NCI-H2171 (cell line): ENCODE measurements around the gene POLDIP3.
"Not testable (repeated sequence)": the region's sequence is repeated elsewhere in the genome, so short reads cannot be mapped to it uniquely, and the experiment has no call there.

Experiments
- DNase-seq: peaks from one replicate; lab custom pipeline; 2025; lab: John Stamatoyannopoulos, UW

POLDIP3 gene

GRCh38 chr22:42617155-42617983 lies 2.7 kb upstream of the POLDIP3 start:
- no peak for DNase-seq

GRCh38 chr22:42615860-42616175 lies 1.1 kb upstream of the POLDIP3 start:
- DNase-seq: not testable (repeated sequence)

GRCh38 chr22:42615092-42615859 lies 593 bp upstream of the POLDIP3 start:
- peak; percentile 96 for DNase-seq

DNA sequence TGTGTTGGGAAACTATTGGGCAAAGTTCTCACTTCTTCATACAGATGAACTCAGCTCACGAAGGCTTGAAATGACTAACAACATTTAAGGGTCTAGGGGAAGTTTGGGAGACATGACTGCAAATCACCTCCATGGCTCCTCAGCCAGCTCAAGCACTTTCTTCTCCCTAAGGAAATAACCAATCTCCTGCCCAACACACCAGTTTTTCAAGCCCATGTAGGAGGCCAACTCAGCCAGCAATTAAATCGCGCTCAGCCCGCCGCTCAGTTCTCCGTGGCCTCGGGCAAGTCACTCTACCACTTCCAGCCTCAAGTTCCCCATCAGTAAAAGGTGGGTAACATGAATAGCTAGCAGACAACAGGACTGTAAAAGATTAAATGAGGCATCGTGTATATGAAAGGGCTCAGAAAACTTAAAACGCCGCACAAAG lies 796 bp downstream of the POLDIP3 start:
- DNase-seq: no peak

GRCh38 chr22:42612336-42612735 lies 2.3 kb downstream of the POLDIP3 start:
- DNase-seq: no peak

DNA sequence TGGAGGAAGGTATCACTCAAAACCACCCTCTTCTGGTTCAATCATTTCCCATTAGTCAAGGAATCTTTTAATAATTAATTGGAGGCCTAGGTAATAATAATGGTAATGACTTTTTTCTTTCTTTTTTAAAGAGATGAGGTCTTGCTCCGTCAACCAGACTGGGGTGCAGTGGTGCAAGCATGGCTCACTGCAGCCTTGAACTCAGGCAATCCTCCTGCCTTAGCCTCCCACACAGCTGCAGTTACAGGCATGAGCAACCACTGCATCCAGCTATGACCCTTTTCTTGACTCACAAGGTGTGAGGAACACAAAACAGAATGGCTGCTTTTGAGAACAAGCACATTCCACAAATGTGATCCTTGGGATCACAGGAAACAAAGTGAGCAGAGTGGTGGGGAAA lies 3.6 kb downstream of the POLDIP3 start:
- no peak for DNase-seq

DNA sequence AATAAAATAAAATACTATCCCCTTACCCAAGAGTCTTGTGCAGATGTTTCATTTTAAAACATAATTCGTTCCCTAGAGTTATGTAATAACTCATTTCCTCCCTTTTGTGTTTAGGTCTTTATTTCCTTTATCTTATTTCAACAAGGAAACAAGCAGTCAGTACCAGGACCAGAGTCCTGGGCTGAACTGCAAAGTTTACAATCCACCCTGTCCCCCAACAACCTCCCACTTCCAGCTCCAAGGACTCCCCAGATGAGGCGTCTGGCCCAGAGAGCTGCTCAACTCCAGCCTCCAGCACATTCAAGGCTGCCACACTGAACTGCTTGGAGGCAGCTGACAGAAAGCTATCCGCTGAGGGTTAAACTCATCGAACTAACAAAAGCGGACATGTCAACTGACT lies 4.5 kb downstream of the POLDIP3 start:
- DNase-seq: no peak

DNA sequence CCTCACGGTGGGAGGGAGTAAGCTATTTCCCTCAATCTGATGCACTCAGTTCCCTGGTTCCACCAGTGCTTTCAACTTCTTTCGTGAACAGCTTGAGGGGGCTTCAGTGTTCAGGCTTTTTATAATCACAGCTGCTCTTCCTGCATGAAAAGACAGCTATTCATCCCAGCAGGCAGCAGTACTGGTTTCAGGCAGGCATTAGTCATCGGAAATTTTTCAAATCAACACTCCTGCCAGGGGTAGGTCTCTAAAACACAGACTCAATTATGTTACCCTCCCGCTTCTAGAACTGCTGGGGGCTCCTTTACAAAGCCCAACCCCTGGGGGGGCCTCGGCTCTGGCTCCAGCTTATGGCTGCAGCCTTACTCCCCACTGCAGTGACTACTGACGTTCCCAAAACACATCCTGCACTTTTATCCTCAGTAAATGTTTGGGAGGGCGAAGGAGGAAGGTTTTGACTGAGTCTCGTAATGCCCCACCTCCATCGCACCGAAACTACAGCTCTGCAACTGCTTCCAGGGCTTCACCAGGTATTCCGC lies 5.8 kb downstream of the POLDIP3 start:
- DNase-seq: no peak

GRCh38 chr22:42608136-42608822 lies 6.4 kb downstream of the POLDIP3 start:
- no peak for DNase-seq

DNA sequence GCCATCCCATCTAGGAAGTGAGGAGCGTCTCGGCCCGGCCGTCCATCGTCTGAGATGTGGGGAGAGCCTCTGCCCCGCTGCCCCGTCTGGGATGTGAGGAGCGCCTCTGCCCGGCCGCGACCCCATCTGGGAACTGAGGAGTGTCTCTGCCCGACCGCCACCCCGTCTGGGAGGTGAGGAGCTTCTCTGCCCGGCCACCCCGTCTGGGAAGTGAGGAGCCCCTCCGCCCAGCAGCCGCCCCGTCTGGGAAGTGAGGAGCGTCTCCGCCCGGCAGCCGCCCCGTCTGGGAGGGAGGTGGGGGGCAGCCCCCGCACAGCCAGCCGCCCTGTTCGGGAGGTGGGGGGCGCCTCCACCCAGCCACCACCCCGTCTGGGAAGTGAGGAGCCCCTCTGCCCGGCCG lies 7.0 kb downstream of the POLDIP3 start:
- not testable (repeated sequence) for DNase-seq

DNA sequence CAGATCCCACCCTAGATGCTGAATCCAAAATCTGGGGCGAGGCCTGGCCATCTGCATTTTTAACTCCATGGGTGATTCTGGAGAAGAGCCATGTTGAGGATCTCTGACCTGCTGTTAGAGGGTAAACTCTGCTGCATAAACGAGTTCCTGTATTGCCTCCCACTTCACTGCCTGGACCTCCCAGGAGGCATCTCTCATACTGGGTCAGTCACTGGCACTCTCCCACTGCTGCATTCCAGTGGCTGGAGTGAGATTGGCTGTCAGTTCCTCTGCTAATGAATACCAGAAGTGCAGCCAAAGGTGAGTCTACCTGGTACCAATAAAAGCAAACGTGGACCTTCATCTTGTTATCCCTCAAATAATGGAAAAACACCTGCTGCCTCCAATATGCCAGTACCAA lies 10.3 kb downstream of the POLDIP3 start:
- DNase-seq: no peak

- DNase-seq: no peak
Observed at GRCh38 chr22:42603427-42603826, 11.3 kb downstream of the POLDIP3 start.

DNA sequence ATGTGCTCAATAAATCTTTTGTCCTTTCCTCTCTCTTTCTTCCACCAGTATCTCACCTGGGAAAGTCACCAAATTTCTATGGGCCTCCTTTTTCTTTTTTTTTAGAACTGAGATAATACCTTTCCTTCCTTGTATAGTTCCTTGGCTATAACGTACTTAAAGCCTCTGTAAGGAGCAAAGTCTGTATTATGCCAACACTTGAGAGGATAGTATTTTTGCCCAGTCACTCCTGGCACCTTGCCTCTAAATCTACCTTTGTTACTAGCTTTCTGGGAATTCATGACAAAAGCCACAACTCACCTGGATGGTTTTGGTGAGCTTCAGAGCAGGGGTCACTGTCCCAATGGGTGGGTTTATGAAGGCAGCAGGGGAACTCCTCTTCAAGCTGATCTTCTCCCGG lies 12.2 kb downstream of the POLDIP3 start:
- DNase-seq: no peak

DNA sequence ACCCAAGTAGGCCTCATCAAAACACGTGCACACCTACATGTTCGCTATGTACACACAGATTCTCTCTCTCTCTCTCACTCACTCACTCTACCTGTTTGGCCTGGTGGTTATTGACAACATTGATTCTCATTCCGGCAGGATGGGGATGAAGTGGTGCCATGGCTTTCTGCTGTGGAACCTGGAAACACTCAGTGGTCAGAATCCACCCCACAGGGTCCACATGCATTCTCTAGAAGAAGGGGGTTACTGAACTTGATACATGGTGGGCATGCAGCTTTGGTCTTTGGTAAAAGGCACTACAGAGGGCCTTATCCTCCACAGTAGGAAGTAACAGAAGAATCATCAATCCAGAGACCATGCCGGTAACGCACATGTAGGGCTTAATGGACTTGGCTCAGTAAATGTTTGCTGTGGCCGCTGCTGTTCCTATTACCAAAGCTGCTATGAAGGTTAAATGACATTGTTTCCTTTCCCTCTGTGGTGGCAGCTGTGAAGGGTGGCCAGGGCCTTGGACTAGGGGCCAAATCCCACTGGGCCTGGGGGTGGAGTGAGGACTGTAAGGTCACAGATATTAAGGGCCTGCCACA lies 12.7 kb downstream of the POLDIP3 start:
- no peak for DNase-seq

DNA sequence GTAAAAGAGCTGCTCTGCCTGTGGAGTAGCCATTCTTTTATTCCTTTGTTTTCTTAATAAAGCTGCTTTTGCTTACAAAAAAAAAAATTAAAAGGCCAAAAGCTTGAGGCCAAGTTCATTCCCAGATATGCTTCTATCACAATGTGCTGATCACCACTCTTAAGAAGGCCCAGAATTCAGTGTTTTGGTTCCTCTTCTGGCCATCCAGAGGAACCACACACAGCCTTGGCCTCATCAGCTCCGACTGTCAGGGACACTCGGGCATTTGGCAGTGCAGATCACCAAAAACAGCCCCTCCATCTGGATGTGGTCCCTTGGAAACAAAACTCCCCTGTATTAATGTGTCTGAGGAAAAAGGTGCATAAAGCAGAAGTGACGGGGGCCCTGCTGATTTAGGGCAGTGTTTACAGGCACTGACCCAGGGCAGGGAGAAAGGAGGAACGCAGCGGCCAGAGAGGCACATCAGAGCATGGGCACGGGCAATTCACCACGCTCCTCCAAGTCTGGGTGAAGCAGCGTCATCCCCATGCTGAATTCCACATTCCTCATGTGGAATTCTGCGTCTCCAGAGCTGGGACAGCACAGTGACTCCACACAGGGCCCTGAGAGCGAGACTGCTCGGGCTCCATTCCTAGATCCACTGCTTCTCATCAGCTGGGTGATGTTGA lies 17.7 kb downstream of the POLDIP3 start:
- no peak for DNase-seq

DNA sequence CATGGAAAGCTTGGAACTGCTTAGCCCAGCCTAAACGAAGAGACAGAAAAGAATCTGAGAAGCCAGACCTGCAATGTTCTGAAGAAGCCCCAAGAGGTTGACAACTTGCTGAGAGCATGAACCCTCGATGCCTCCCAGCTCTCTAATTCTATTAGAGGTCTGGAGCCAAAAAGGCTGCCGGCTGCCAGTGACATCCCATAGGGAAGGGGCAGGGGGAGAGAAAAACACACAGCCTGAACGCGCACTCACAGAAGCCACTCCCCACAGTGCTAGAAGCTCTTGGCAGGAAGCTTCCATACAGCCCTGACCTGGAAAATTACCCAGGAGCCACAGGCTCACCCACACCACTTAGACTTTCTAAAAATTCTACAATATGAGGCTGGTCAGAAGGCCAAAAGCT lies 18.3 kb downstream of the POLDIP3 start:
- no peak for DNase-seq

DNA sequence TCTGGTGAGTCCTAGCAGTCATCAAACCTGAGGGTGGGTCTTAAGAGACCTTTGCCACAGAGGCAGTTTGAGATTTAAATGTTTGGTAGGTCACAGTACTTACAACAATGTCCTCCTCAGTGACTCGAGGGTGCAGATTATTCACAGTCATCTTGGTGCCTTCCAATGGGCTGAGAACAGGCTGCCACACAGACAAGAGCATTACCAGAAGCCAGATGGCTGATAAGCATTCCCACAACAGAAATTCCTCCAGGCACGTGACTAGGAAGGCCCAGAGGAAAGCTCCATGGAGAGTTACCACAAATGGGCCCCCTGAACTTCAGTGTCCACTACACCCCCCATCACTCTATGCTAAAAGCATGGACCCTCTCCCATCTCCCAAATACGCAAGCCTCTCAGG lies 19.2 kb downstream of the POLDIP3 start:
- no peak for DNase-seq

GRCh38 chr22:42591987-42592386 lies 22.7 kb downstream of the POLDIP3 start:
- DNase-seq: no peak

- DNase-seq: no peak
Observed at GRCh38 chr22:42587588-42588175, 27.0 kb downstream of the POLDIP3 start.

- no peak for DNase-seq
Observed at GRCh38 chr22:42586381-42586780, 28.3 kb downstream of the POLDIP3 start.

DNA sequence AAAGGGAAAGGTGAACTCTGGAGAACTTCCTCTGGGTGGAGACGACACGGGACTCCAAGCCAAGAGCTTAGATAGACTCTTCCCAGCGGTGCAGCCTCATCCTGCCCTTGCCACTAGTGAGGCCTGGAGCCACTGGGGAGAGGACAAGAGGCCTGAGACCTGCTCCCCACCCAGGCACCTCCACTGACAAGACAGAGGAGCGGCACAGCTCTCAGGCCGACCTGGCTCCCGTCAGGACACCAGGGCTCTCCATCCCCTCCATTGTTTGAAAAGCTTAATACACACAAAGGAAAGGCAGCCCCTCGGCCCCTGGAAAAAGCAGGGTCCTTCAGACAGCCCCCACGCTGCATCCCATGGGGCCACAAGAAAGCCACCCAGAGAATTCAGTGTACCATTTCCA lies 29.6 kb downstream of the POLDIP3 start:
- DNase-seq: no peak
